HFF-Myc (cell line): ENCODE measurements around the gene JPT2.

Experiments used
- DNase-seq: peaks from one replicate; pipeline ENCODE4 v3.0.0-alpha.2; 2011; ENCODE audit warnings: low read depth; ENCODE audit errors: extremely low read depth
- H3K4me3 ChIP-seq: replicated peaks from 2 replicates; pipeline ENCODE4 v1.5.1; 2011; ENCODE audit warnings: low read depth, mild to moderate bottlenecking, control low read depth, low read length
- CTCF ChIP-seq: IDR thresholded peaks from 2 replicates; pipeline ENCODE4 v1.5.1; 2012; ENCODE audit warnings: mild to moderate bottlenecking, low read depth, low read length, control low read depth; ENCODE audit errors: missing control alignments

The JPT2 gene

DNA sequence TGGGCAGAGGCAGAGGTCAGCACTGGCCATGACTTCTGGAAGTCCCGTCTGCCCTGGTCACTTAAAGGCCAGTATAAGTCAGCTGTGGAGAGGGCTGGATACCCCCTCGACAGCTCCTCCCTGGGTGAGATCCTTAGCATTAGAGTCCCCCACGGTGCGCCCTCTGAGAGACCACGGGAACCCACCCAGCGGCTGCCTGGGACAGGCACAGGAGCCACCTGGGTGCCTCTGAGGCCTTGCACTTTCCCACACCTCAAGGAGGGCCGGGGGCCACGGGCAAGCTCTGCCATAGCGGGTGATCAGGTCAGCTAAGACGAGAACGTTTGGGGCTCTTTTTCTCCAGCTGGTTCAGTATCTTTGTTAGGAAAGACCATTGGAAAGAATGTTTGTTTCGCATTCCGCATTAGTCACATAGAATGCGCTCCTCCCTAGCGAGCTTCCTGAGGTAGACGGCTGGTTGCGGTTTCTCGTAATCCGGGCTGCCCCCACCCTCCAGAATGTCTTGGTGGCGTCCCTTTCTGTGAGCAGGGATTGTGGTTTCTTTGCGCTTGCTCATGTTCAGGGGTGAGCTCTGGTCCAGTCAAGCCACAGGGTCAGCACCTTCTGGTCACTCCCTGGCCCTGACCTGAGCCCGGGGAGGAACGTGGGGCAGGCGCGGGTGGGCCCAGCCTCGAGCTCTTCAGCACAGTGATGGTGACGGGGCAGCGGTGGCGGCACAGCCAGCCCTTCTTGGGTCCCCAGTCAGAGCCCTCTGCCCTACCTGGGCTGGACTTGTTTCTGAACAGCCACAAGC lies 68.0 kb downstream of the JPT2 start:
- no peak for DNase-seq
- H3K4me3 ChIP-seq = no peak overlapping the region
- no peak for TF ChIP-seq CTCF

DNA sequence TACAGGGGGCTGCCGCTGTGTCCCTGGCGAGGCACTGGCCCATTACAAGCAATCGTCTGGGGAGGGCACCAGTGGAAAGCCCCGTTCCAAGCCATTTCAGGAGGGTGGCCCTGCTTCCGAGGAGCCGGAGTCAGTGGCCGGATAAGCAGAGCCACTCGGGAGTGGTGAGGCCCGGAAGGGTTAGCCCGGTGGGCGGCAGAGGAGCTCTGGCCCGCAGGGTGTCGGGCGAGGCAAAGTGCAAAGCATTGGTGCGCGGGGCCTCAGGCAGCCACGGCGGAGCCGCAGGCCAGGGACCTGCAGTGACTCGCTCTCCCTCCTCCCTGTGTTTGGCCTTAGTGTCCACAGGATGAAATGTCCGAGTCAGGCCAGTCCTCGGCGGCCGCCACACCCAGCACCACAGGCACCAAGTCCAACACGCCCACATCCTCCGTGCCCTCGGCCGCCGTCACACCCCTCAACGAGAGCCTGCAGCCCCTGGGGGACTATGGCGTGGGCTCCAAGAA lies 68.7 kb downstream of the JPT2 start:
- H3K4me3 ChIP-seq = no peak overlapping the region
- no peak for TF ChIP-seq CTCF

GRCh38 chr16:1747934-1748333 lies 69.9 kb downstream of the JPT2 start:
- TF ChIP-seq CTCF = no peak
- DNase-seq = no peak

More for the DNA sequence above, 68.7 kb downstream of the JPT2 start:
- no peak for DNase-seq

GRCh38 chr16:1749152-1750117 lies 71.4 kb downstream of the JPT2 start:
- TF ChIP-seq CTCF = no peak

More at GRCh38 chr16:1747934-1748333, 69.9 kb downstream of the JPT2 start:
- no peak overlapping the region for H3K4me3 ChIP-seq

More at GRCh38 chr16:1749152-1750117, 71.4 kb downstream of the JPT2 start:
- H3K4me3 ChIP-seq = no peak overlapping the region
- DNase-seq = no peak
